GF-D8 (cell line): ENCODE results near the gene PPID.

Source experiments
- DNase-seq: peaks from one replicate; lab custom pipeline; 2025; lab: John Stamatoyannopoulos, UW

Gene PPID

GRCh38 chr4:158666892-158667291 is 56.3 kb downstream of the PPID start:
- DNase-seq, result no peak

- no peak for DNase-seq
Observed at GRCh38 chr4:158664806-158665205, 58.4 kb downstream of the PPID start.

- peak; percentile 97 for DNase-seq
Observed at GRCh38 chr4:158663707-158664625, 59.2 kb downstream of the PPID start.

GRCh38 chr4:158663255-158663654 is 59.9 kb downstream of the PPID start:
- peak; percentile 47 for DNase-seq
